Keratinocyte (primary cell): ENCODE results near the gene HLF. TPM values are rescaled to one million over a fixed set of nuclear protein-coding genes. Genes with fewer than 3 reads are reported as not detected.

Source experiments
- DNase-seq: peaks from one replicate; pipeline ENCODE4 v3.0.0-alpha.2; 2011; ENCODE audit warnings: low read depth, missing footprints, low spot score
- FAIRE-seq: peaks from 2 replicates; lab custom pipeline; 2011; peaks lifted over from hg19 to GRCh38; lab: Jason Lieb, UNC
- H2AFZ ChIP-seq: 2 replicates; pipeline ENCODE4 v1.6.0; 2012; ENCODE audit warnings: low read length, control low read depth, inconsistent platforms; ENCODE audit not compliant: control insufficient read depth
- H3K27ac ChIP-seq: 2 replicates; pipeline ENCODE4 v1.5.1; 2011; ENCODE audit warnings: low read length; ENCODE audit not compliant: control insufficient read depth, insufficient read depth
- H3K27me3 ChIP-seq: 3 replicates; pipeline ENCODE4 v1.6.0; 2011; ENCODE audit warnings: low read length; ENCODE audit not compliant: control insufficient read depth, insufficient read depth; ENCODE audit errors: extremely low read depth
- H3K36me3 ChIP-seq, 2 experiments: 2 replicates in 1 of 2; 3 replicates in 1 of 2; pipeline ENCODE4 v1.5.1; 2011; ENCODE audit warnings: low read length in 2 of 2, mild to moderate bottlenecking in 1 of 2; ENCODE audit not compliant: control insufficient read depth in 2 of 2, insufficient read depth in 2 of 2; ENCODE audit errors: extremely low read depth in 1 of 2
- H3K4me1 ChIP-seq: 3 replicates; pipeline ENCODE4 v1.5.1; 2011; ENCODE audit warnings: low read length; ENCODE audit not compliant: control insufficient read depth, insufficient read depth; ENCODE audit errors: extremely low read depth
- H3K4me2 ChIP-seq: 3 replicates; pipeline ENCODE4 v1.6.0; 2011; ENCODE audit warnings: low read depth, low read length; ENCODE audit not compliant: control insufficient read depth, insufficient read depth; ENCODE audit errors: extremely low read depth
- H3K4me3 ChIP-seq, 3 experiments: fragments of 200-600 bp in 1 of 3; sonication (generic) in 1 of 3; 2 replicates in 2 of 3; 3 replicates in 1 of 3; pipeline ENCODE4 v1.5.1; 2011 to 2016; ENCODE audit warnings: low read length in 3 of 3, mild to moderate bottlenecking in 3 of 3, control low read depth in 2 of 3, inconsistent platforms in 1 of 3, low read depth in 1 of 3, mixed read lengths in 1 of 3, mixed run types in 1 of 3, moderate library complexity in 1 of 3; ENCODE audit not compliant: control insufficient read depth in 2 of 3, insufficient read depth in 2 of 3; ENCODE audit errors: extremely low read depth in 1 of 3
- H3K79me2 ChIP-seq: 2 replicates; pipeline ENCODE4 v1.6.0; 2012; ENCODE audit warnings: low read length; ENCODE audit not compliant: control insufficient read depth, insufficient read depth
- H3K9ac ChIP-seq: 3 replicates; pipeline ENCODE4 v1.6.0; 2011; ENCODE audit warnings: low read length; ENCODE audit not compliant: control insufficient read depth, insufficient read depth; ENCODE audit errors: extremely low read depth
- H3K9me1 ChIP-seq: 3 replicates; pipeline ENCODE4 v1.6.0; 2011; ENCODE audit warnings: low read length; ENCODE audit not compliant: control insufficient read depth, insufficient read depth; ENCODE audit errors: extremely low read depth
- H3K9me3 ChIP-seq: 2 replicates; pipeline ENCODE4 v1.5.1; 2012; ENCODE audit warnings: low read depth, low read length; ENCODE audit not compliant: control insufficient read depth
- H4K20me1 ChIP-seq: 3 replicates; pipeline ENCODE4 v1.6.0; 2011; ENCODE audit warnings: low read length; ENCODE audit not compliant: control insufficient read depth, insufficient read depth; ENCODE audit errors: extremely low read depth
- CTCF ChIP-seq, 3 experiments: IDR thresholded peaks in 1 of 3; conservative IDR thresholded peaks in 1 of 3; optimal IDR thresholded peaks in 1 of 3; 2 replicates in 2 of 3; 3 replicates in 1 of 3; pipeline versions ENCODE3 to v1.5.1; 2011; ENCODE audit warnings: low read length in 3 of 3, mild to moderate bottlenecking in 3 of 3, moderate library complexity in 2 of 3, control low read depth in 1 of 3, inconsistent platforms in 1 of 3; ENCODE audit not compliant: insufficient read depth in 2 of 3; ENCODE audit errors: extremely low read depth in 1 of 3
- EZH2 ChIP-seq: IDR thresholded peaks from one replicate; pipeline ENCODE4 v1.6.1; 2012; ENCODE audit warnings: inconsistent platforms, mild to moderate bottlenecking, low read length, moderate library complexity
- dilution Hi-C: fragments of 300-500 bp; cut with MboI; formaldehyde crosslinking; loops from one replicate; pipeline ENCODE4 v1.7.0; 2020; ENCODE audit warnings: low sequenced_read_pairs; ENCODE audit not compliant: extremely low pct_ligation_motif_present
- polyA plus RNA-seq, 5 experiments: library from polyadenylated mRNA; depleted of rRNA in 3 of 5; stranded (reverse) in 3 of 5; stranded (forward) in 1 of 5; unstranded in 1 of 5; fragments of >200 nt; gene quantifications; 1 replicate in 1 of 5; 2 replicates in 3 of 5; 3 replicates in 1 of 5; pipeline versions ENCODE4 v1.2.1 to v1.2.3, GENCODE V29; 2011 to 2012; ENCODE audit warnings: missing spikeins in 2 of 5, low read depth in 1 of 5, low replicate concordance in 1 of 5

HLF gene
- polyA plus RNA-seq, 1 donor (not counting 4 experiments of a cell fraction or from before 2014, with no cell fraction given) = 0.21 TPM

- DNase-seq (no peak), FAIRE-seq (no peak)
- no peak overlapping the region for H3K27ac ChIP-seq
Observed at GRCh38 chr17:55348749-55349354, 84.1 kb downstream of the HLF start.

GRCh38 chr17:55350825-55351205 lies 86.1 kb downstream of the HLF start:
- H3K4me2 ChIP-seq = no peak overlapping the region
- TF ChIP-seq CTCF (optimal IDR thresholded peaks at IDR 0.05 in 1 of 3, IDR thresholded peaks at IDR 0.05 in 1 of 3, conservative IDR thresholded peaks at IDR 0.05 in 1 of 3; ENCODE audit: extremely low read depth in 1 of 3, insufficient read depth in 2 of 3, low read length in 3 of 3) (no peak), EZH2 (no peak)
- no peak overlapping the region for H3K27ac ChIP-seq
- H3K9ac ChIP-seq = no peak overlapping the region
- H3K9me1 ChIP-seq = no peaks in the 10 kb centered on the region
- DNase-seq = no peak
- H4K20me1 ChIP-seq = no peaks in the 10 kb centered on the region
- H3K4me1 ChIP-seq = no peaks in the 10 kb centered on the region
- H3K9me3 ChIP-seq = no peaks in the 10 kb centered on the region
- dilution Hi-C loops = loop anchor here (25.0 kb wide), 1 partner anchor 136 kb away; no protein-coding TSS in a partner anchor
- no peaks in the 10 kb centered on the region for H3K36me3 ChIP-seq
- H3K4me3 ChIP-seq = no peak overlapping the region
- no peak overlapping the region for H2AFZ ChIP-seq
- no peak for FAIRE-seq
- H3K27me3 ChIP-seq = no peaks in the 10 kb centered on the region
- H3K79me2 ChIP-seq = no peaks in the 10 kb centered on the region

More at GRCh38 chr17:55348749-55349354, 84.1 kb downstream of the HLF start:
- Histone ChIP-seq H3K27me3 (no peaks in the 10 kb centered on the region), H3K9me1 (no peaks in the 10 kb centered on the region), H3K4me2 (no peak overlapping the region), H4K20me1 (no peaks in the 10 kb centered on the region), H3K4me3 (no peak overlapping the region), H3K9ac (no peak overlapping the region), H3K36me3 (no peaks in the 10 kb centered on the region), H3K9me3 (no peaks in the 10 kb centered on the region), H3K4me1 (no peaks in the 10 kb centered on the region), H3K79me2 (no peaks in the 10 kb centered on the region), H2AFZ (no peak overlapping the region)
- dilution Hi-C loops = no loop called here
- TF ChIP-seq CTCF (optimal IDR thresholded peaks at IDR 0.05 in 1 of 3, IDR thresholded peaks at IDR 0.05 in 1 of 3, conservative IDR thresholded peaks at IDR 0.05 in 1 of 3; ENCODE audit: extremely low read depth in 1 of 3, insufficient read depth in 2 of 3, low read length in 3 of 3) (peak; percentile 73 to 87 (median 77)), EZH2 (no peak)
